GM18909 (cell line): Measurements from ENCODE around the gene MMP3.
A peak's percentile ranks its signal among the peaks of the same experiment; 100 is the strongest.
"Not testable (repeated sequence)": the region's sequence is repeated elsewhere in the genome, so short reads cannot be mapped to it uniquely, and the experiment has no call there.

Source experiments
- ATAC-seq: cut with Tn5 transposase; IDR thresholded peaks from one replicate; pipeline ENCODE4 v1.9.1; 2021; ENCODE audit warnings: mild to moderate bottlenecking; ENCODE audit not compliant: unreplicated experiment, poor library complexity

The MMP3 gene

GRCh38 chr11:102843489-102843888, at the start of gene MMP3:
MMP3 (minus strand) TSS chr11:102843609; CDS start chr11:102843546, 63 bp downstream.
- ATAC-seq: no peak

GRCh38 chr11:102891736-102892135, 48.3 kb upstream of the MMP3 start:
- ATAC-seq: no peak

GRCh38 chr11:102886999-102887398, 43.6 kb upstream of the MMP3 start:
- ATAC-seq: no peak

GRCh38 chr11:102883141-102883540, 39.7 kb upstream of the MMP3 start:
- ATAC-seq: no peak

GRCh38 chr11:102882389-102883024, 39.1 kb upstream of the MMP3 start:
- peak; percentile 72 for ATAC-seq

- ATAC-seq: no peak
Measured at GRCh38 chr11:102879801-102880200, 36.4 kb upstream of the MMP3 start.

- no peak for ATAC-seq
Measured at GRCh38 chr11:102878595-102878994, 35.2 kb upstream of the MMP3 start.

- ATAC-seq: no peak
Measured at GRCh38 chr11:102874852-102875251, 31.4 kb upstream of the MMP3 start, which contains the start of gene MMP12. MMP12 (minus strand) TSS chr11:102874982; CDS start chr11:102874937, 45 bp downstream.

GRCh38 chr11:102869354-102869964, 26.1 kb upstream of the MMP3 start:
- ATAC-seq: not testable (repeated sequence)

- ATAC-seq: no peak
Measured at GRCh38 chr11:102868339-102868738, 24.9 kb upstream of the MMP3 start.

- no peak for ATAC-seq
Measured at GRCh38 chr11:102864724-102865123, 21.3 kb upstream of the MMP3 start.

GRCh38 chr11:102853956-102854355, 10.5 kb upstream of the MMP3 start:
- ATAC-seq: no peak

GRCh38 chr11:102853055-102853454, 9.6 kb upstream of the MMP3 start:
- no peak for ATAC-seq

- no peak for ATAC-seq
Measured at GRCh38 chr11:102850973-102851745, 7.8 kb upstream of the MMP3 start.

GRCh38 chr11:102849311-102849710, 5.9 kb upstream of the MMP3 start:
- no peak for ATAC-seq

GRCh38 chr11:102846292-102846691, 2.9 kb upstream of the MMP3 start:
- no peak for ATAC-seq

- no peak for ATAC-seq
Measured at GRCh38 chr11:102842930-102843329, 479 bp downstream of the MMP3 start.

GRCh38 chr11:102840018-102840417, 3.4 kb downstream of the MMP3 start:
- no peak for ATAC-seq

- no peak for ATAC-seq
Measured at GRCh38 chr11:102837646-102838045, 5.8 kb downstream of the MMP3 start.

- no peak for ATAC-seq
Measured at GRCh38 chr11:102837156-102837555, 6.3 kb downstream of the MMP3 start.

- ATAC-seq: no peak
Measured at GRCh38 chr11:102836290-102836875, 7.0 kb downstream of the MMP3 start.
